ENCODE measurements around the gene PROM1. TPM values are rescaled to one million over a fixed set of nuclear protein-coding genes. Genes with fewer than 3 reads are reported as not detected.

The PROM1 gene
- total RNA-seq, 1 donor from 2014 or later, result 65.3 TPM

DNA sequence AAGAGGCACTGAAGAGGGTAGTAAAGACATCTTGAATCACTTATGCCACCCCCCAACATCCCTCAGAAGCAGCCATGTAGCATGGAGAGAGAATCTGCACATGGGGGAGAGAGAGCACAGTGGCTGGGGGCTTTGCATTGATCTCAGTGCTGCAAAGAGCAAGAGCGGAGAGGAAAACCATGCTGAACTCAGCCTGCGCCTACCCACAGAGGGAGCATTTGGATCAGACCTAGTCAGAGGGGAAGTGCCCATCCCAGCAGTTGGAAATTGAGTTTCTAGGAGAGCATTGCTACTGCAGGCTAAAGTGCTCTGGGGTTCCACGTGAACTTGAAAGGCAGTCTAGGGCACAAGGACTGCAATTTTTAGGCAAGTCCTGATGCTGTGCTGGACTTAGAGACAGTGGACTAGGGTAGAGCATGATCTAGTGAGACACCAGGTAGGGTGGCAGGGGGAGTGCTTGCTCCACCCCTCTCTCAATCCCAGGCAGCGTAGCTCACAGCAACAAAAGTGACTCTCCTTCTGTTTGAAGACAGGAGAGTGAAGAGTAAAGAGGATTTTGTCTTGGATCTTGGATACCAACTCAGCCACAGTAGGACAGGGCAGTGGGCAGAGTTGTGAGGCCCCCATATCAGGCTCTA is 9.0 kb upstream of the PROM1 start:
- H3K27ac Mint-ChIP-seq (ENCODE audit: unreplicated experiment), result no peak overlapping the region
- DNase-seq (ENCODE audit: low read depth, low spot score), result no peak
- no peak overlapping the region for H3K4me3 Mint-ChIP-seq
- no peaks in the 10 kb centered on the region for H3K4me1 Mint-ChIP-seq
- no peaks in the 10 kb centered on the region for H3K9me3 Mint-ChIP-seq
- H3K27me3 Mint-ChIP-seq (ENCODE audit: low read depth), result peaks cover 28% of the 10 kb centered on the region
- H3K36me3 Mint-ChIP-seq (ENCODE audit: low read depth), result no peaks in the 10 kb centered on the region
- TF ChIP-seq, protein P1, sequence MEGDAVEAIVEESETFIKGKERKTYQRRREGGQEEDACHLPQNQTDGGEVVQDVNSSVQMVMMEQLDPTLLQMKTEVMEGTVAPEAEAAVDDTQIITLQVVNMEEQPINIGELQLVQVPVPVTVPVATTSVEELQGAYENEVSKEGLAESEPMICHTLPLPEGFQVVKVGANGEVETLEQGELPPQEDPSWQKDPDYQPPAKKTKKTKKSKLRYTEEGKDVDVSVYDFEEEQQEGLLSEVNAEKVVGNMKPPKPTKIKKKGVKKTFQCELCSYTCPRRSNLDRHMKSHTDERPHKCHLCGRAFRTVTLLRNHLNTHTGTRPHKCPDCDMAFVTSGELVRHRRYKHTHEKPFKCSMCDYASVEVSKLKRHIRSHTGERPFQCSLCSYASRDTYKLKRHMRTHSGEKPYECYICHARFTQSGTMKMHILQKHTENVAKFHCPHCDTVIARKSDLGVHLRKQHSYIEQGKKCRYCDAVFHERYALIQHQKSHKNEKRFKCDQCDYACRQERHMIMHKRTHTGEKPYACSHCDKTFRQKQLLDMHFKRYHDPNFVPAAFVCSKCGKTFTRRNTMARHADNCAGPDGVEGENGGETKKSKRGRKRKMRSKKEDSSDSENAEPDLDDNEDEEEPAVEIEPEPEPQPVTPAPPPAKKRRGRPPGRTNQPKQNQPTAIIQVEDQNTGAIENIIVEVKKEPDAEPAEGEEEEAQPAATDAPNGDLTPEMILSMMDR (conservative IDR thresholded peaks at IDR 0.05), result no peak

DNA sequence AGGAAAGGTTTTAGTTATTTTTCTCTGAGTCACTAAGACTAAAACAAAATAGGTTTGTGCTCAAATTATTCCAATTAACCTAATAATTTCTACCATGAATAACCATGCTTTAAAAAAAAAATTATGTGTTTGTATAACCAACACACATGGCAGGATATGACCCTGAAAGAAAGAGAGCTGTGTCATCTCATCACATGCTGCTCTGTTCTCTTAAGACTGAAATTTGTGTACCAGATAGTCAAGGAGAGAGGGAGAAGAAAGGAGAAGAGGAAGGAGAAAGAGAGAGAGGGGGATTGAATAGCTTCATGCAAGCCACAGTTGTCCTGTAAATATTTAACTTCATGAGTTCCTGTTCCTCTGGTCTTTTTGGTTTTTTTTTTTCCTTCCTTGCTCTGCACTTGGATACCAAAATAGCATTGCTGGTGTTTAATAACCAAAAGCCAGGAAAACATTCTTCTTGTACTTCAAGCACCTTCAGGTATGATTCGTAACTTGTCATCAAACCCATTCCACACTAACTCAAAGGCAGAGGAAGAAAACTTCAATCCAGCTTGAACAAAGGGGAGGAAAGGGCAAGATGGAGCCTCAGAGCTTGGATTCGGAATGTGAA is 6.4 kb upstream of the PROM1 start:
- H3K27me3 Mint-ChIP-seq (ENCODE audit: low read depth), result peaks cover 53% of the 10 kb centered on the region
- H3K4me1 Mint-ChIP-seq, result peaks cover 5% of the 10 kb centered on the region
- TF ChIP-seq, protein P1 (conservative IDR thresholded peaks at IDR 0.05), result no peak

DNA sequence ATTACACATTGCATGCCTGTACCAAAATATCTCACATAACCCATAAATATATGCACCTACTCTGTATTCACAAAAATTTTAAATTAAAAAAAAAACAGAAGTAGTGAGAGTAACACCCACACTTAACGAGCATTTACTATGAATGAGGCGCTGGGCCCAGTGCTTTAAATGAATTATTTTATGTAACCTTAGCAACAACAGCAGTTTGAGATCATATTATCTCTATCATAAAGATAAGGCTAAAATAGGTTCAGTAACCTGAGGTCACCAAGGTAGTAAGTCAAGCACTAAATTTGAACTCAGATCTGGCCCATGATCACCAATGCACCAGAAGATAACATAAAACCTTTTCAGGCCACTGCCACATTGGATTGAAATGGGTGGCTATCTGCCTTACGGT is 5.3 kb upstream of the PROM1 start:
- Mint-ChIP-seq H3K27me3 (ENCODE audit: low read depth) (peaks cover 63% of the 10 kb centered on the region), H3K36me3 (ENCODE audit: low read depth) (no peaks in the 10 kb centered on the region), H3K4me3 (no peak overlapping the region), H3K4me1 (peaks cover 6% of the 10 kb centered on the region), H3K27ac (ENCODE audit: unreplicated experiment) (no peak overlapping the region), H3K9me3 (no peaks in the 10 kb centered on the region)
- DNase-seq (ENCODE audit: low read depth, low spot score), result no peak
- TF ChIP-seq, protein P1 (conservative IDR thresholded peaks at IDR 0.05), result no peak

More for the DNA sequence above, 6.4 kb upstream of the PROM1 start:
- H3K27ac Mint-ChIP-seq (ENCODE audit: unreplicated experiment), result no peak overlapping the region
- no peaks in the 10 kb centered on the region for H3K9me3 Mint-ChIP-seq
- no peak for DNase-seq (ENCODE audit: low read depth, low spot score)
- H3K36me3 Mint-ChIP-seq (ENCODE audit: low read depth), result no peaks in the 10 kb centered on the region
- H3K4me3 Mint-ChIP-seq, result no peak overlapping the region

DNA sequence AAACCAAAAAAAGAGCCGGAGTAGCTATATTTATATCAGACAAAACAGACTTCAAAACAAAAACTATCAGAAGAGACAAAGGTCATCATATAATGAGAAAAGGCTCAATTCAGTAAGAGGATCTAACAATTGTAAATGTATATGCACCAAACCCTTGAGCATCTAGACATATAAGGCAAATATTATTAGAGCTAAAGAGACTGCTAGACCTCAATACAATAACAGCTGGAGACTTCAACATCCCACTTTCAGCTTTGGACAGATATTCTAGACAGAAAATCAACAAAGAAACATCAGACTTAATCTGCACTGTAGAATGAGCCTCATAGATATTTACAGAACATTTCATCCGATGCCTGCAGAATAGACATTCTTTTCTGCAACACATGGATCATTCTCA is 4.8 kb upstream of the PROM1 start:
- Mint-ChIP-seq H3K27ac (ENCODE audit: unreplicated experiment) (no peak overlapping the region), H3K4me1 (peaks cover 10% of the 10 kb centered on the region), H3K4me3 (no peak overlapping the region), H3K36me3 (ENCODE audit: low read depth) (no peaks in the 10 kb centered on the region), H3K27me3 (ENCODE audit: low read depth) (peaks cover 69% of the 10 kb centered on the region), H3K9me3 (no peaks in the 10 kb centered on the region)
- TF ChIP-seq, protein P1 (conservative IDR thresholded peaks at IDR 0.05), result no peak
- no peak for DNase-seq (ENCODE audit: low read depth, low spot score)

DNA sequence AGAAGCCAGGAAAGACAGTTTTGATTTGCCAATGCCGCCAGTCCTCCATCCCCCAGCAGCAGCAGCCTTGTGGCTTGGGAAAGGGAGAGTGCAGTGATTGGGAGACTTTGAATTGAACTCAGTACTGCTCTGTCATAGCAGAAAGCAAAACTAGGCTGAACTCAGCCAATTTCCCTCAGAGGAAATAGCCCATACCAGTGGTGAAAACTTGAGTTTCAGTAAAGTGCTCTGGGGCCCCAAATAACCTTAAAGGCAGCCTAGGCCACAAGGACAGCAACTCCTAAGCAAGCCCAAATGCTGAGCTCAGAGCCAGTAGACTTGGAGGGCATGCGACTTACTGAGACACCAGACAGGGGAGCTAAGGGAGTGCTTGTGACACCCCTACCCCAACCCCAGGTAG is 2.0 kb upstream of the PROM1 start:
- H3K36me3 Mint-ChIP-seq (ENCODE audit: low read depth), result no peaks in the 10 kb centered on the region

More for the DNA sequence above, 2.0 kb upstream of the PROM1 start:
- Mint-ChIP-seq H3K4me3 (no peak overlapping the region), H3K27ac (ENCODE audit: unreplicated experiment) (no peak overlapping the region), H3K27me3 (ENCODE audit: low read depth) (peaks cover 80% of the 10 kb centered on the region), H3K4me1 (peaks cover 20% of the 10 kb centered on the region), H3K9me3 (no peaks in the 10 kb centered on the region)
- no peak for DNase-seq (ENCODE audit: low read depth, low spot score)
- TF ChIP-seq, protein P1 (conservative IDR thresholded peaks at IDR 0.05), result no peak

All from neural crest cell (in vitro differentiated cells).